ENCODE data around the gene KCND3.

The KCND3 gene

DNA sequence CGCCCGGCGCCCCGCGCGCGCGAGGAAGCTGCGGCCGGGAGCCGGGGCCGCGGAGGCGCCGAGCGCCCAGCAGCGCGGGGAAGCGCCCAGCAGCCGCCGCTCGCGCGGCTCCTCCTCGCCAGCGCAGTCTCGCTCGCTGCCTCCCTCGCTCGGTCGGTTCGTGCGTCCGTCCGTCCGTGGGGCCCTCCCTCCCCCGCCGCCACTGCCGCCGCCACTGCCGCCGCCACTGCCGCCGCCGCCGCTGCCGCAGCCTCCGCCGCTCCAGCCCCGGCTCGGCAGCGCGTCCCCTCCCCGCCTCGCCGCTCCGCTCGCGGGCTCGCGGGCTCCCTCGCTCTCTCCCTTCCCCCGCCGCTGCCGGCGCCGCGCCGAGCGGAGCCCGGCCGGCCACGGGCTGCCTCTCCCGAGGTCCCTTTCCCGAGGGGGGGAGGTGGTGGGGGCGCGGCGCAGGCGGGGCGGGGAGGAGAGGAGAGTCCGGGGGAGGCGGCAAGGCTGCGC lies at the start of gene KCND3:
Gene KCND3, minus strand, starts transcription at position 138 of the 495 bp plus-strand sequence.
- H3K4me3 ChIP-seq (ENCODE audit: low read depth, low read length): no peak within 1 kb of the TSS
- TF ChIP-seq, protein P1, sequence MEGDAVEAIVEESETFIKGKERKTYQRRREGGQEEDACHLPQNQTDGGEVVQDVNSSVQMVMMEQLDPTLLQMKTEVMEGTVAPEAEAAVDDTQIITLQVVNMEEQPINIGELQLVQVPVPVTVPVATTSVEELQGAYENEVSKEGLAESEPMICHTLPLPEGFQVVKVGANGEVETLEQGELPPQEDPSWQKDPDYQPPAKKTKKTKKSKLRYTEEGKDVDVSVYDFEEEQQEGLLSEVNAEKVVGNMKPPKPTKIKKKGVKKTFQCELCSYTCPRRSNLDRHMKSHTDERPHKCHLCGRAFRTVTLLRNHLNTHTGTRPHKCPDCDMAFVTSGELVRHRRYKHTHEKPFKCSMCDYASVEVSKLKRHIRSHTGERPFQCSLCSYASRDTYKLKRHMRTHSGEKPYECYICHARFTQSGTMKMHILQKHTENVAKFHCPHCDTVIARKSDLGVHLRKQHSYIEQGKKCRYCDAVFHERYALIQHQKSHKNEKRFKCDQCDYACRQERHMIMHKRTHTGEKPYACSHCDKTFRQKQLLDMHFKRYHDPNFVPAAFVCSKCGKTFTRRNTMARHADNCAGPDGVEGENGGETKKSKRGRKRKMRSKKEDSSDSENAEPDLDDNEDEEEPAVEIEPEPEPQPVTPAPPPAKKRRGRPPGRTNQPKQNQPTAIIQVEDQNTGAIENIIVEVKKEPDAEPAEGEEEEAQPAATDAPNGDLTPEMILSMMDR (IDR thresholded peaks at IDR 0.05; ENCODE audit: borderline replicate concordance, insufficient read depth, low read depth, low read length): no peak

DNA sequence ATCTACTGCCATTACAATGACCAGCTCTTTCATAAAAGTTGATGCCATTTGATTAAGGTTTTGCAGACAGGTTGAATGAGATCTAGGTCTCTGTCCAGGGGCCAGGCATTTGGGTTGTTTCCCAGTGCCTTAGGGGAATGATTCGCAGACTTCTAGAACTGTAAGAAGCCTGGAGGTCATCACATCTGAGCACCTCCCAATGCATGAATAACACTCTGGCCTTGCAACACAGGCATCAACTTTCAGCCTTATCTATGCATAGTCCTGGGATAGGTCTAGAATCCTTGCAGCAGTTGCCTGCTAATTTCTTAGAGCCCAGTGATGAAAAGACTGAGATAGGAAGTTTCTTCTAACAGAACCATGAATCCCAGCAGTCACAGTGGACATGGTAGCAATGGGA lies 44.8 kb upstream of the KCND3 start:
- H3K4me3 ChIP-seq (ENCODE audit: low read depth, low read length): no peak overlapping the region
- TF ChIP-seq, protein P1 (IDR thresholded peaks at IDR 0.05; ENCODE audit: borderline replicate concordance, insufficient read depth, low read depth, low read length): no peak

DNA sequence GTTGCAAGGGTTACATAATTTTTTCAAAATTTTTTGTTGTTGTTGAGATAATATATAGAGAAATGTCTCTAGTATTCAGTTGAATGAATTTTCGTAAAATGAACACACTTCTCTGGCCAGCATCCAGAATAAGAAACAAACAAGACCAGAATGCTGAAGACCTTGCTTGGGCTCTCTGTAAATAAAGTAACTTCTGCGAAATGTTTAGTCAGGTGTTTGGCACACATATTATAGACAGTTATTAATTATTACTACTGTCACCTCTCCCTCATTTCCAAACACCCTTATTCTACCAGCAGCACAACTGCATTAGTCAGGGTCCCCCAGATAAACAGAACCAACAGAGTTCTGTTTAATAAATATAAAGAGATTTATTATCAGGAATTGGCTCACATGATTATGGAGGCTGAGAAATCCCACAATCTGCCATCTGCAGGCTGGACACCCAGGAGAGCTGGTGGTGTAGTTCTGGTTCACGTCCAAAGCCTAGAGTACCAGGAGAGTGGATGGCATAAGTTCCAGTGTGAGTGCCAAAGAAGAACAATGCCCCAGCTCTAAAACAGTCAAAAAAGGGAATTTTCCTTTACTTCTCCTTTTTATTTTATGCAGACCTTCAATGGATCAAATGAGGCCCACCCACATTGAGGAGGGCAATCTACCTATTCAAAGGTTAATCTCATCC lies 44.1 kb upstream of the KCND3 start:
- TF ChIP-seq, protein P1 (IDR thresholded peaks at IDR 0.05; ENCODE audit: borderline replicate concordance, insufficient read depth, low read depth, low read length): no peak
- H3K4me3 ChIP-seq (ENCODE audit: low read depth, low read length): no peak overlapping the region

DNA sequence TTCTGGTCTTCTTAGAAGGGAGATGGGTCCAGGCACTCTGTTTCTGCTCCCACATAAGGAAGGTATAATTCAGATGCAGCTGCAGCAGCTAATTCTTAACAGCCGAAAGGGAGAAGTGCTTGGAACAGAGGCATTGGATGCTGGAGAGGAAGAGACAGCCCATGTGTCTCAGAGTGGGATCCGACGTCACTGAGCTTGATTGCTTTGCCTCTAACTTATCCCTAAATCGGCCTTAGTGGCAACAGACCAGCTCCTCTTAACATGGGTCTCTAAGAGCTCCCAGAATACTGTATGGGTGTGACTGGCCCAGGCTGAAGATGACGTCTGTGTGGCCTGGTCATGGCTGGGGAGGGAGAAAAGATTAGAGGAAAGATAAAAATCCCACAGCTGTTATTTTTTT lies 40.7 kb upstream of the KCND3 start:
- TF ChIP-seq, protein P1 (IDR thresholded peaks at IDR 0.05; ENCODE audit: borderline replicate concordance, insufficient read depth, low read depth, low read length): no peak

DNA sequence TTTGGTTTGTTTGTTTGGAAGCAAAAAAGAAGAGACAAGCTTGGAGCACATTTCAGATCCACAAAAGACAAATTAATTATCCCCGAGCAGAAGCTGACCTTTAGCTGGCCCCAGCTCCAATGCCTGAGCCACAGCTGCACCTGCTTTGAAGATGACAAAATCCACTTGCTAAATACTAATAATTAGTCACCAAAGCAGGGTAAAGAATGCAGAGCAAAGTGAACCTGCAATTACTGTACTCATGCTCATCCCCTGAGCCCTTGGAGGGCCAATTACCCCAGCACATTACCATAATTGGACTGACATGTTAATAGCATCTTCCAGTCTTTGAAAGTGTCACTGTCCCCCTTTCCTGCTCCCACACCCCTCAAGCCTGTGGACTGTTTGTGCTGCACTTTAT lies 38.2 kb upstream of the KCND3 start:
- TF ChIP-seq, protein P1 (IDR thresholded peaks at IDR 0.05; ENCODE audit: borderline replicate concordance, insufficient read depth, low read depth, low read length): no peak
- no peak overlapping the region for H3K4me3 ChIP-seq (ENCODE audit: low read depth, low read length)

More for the DNA sequence above, 40.7 kb upstream of the KCND3 start:
- no peak overlapping the region for H3K4me3 ChIP-seq (ENCODE audit: low read depth, low read length)

DNA sequence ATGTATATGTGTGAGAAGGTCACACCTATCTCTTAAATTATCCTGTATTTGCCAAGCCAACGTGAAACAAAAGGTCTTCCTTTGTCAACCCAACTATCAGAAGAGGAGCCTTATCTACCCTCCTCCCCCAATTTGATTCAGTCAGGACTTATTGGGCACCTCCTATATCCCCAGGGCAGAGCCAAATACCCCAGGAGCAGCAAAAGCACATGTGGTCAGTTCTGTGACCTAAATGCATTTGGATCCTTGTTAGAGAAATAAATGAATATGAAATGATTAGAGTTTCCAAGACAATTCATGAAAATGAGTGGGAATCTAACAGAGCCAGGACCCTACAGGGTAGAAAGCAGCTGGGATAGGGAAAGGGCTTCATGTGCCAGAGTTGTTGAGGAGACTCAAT lies 37.0 kb upstream of the KCND3 start:
- no peak overlapping the region for H3K4me3 ChIP-seq (ENCODE audit: low read depth, low read length)
- TF ChIP-seq, protein P1 (IDR thresholded peaks at IDR 0.05; ENCODE audit: borderline replicate concordance, insufficient read depth, low read depth, low read length): no peak

DNA sequence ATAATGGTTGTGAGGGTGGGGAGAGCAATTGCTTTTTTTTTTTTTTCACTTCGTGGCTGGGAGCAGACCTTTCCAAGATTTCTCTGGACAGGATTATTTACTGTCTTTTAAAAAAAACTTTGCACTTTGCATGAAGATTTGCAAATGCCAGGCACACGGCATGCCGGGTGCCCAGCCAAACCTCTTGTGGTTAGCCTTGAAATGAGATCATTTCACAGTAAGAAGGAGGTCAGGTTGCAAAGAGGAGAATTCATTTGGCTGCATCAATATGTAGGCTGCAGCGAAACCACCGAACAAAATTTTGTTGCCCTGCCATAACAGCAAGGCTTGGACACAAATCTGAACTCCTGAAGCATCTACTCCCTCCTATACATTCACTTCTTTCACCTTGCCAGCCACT lies 36.5 kb upstream of the KCND3 start:
- TF ChIP-seq, protein P1 (IDR thresholded peaks at IDR 0.05; ENCODE audit: borderline replicate concordance, insufficient read depth, low read depth, low read length): no peak
- H3K4me3 ChIP-seq (ENCODE audit: low read depth, low read length): no peak overlapping the region

Measured in GM12875 (cell line).